Measurements from ENCODE around the gene LRRC4C.

DNA sequence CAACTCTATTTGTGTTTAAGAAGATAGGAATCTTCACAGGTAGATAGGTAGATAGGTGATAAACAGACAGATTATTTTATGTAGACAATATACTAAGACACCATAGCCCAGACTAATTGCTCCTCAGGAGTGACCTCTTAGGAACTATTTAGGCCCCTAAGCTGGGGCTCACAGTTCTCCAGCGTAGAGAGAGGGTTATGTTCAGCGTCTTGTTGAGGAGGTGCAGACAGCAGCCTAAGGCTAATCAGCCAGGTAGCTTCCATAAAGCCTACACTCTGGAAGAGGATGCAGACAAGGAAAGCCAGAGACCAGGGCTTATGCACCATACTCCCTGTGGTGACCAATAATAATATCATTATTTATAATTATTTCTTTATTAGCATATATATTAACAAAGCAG, 705.2 kb downstream of the LRRC4C start:
- TF ChIP-seq, protein P1, sequence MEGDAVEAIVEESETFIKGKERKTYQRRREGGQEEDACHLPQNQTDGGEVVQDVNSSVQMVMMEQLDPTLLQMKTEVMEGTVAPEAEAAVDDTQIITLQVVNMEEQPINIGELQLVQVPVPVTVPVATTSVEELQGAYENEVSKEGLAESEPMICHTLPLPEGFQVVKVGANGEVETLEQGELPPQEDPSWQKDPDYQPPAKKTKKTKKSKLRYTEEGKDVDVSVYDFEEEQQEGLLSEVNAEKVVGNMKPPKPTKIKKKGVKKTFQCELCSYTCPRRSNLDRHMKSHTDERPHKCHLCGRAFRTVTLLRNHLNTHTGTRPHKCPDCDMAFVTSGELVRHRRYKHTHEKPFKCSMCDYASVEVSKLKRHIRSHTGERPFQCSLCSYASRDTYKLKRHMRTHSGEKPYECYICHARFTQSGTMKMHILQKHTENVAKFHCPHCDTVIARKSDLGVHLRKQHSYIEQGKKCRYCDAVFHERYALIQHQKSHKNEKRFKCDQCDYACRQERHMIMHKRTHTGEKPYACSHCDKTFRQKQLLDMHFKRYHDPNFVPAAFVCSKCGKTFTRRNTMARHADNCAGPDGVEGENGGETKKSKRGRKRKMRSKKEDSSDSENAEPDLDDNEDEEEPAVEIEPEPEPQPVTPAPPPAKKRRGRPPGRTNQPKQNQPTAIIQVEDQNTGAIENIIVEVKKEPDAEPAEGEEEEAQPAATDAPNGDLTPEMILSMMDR (conservative IDR thresholded peaks at IDR 0.05; ENCODE audit: low read depth in 2 of 2), result no peak
- no peak for TF ChIP-seq EZH2 (IDR thresholded peaks at IDR 0.05; ENCODE audit: low read depth, unreplicated experiment)
- TF ChIP-seq, protein P2, sequence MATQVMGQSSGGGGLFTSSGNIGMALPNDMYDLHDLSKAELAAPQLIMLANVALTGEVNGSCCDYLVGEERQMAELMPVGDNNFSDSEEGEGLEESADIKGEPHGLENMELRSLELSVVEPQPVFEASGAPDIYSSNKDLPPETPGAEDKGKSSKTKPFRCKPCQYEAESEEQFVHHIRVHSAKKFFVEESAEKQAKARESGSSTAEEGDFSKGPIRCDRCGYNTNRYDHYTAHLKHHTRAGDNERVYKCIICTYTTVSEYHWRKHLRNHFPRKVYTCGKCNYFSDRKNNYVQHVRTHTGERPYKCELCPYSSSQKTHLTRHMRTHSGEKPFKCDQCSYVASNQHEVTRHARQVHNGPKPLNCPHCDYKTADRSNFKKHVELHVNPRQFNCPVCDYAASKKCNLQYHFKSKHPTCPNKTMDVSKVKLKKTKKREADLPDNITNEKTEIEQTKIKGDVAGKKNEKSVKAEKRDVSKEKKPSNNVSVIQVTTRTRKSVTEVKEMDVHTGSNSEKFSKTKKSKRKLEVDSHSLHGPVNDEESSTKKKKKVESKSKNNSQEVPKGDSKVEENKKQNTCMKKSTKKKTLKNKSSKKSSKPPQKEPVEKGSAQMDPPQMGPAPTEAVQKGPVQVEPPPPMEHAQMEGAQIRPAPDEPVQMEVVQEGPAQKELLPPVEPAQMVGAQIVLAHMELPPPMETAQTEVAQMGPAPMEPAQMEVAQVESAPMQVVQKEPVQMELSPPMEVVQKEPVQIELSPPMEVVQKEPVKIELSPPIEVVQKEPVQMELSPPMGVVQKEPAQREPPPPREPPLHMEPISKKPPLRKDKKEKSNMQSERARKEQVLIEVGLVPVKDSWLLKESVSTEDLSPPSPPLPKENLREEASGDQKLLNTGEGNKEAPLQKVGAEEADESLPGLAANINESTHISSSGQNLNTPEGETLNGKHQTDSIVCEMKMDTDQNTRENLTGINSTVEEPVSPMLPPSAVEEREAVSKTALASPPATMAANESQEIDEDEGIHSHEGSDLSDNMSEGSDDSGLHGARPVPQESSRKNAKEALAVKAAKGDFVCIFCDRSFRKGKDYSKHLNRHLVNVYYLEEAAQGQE (IDR thresholded peaks at IDR 0.05; ENCODE audit: unreplicated experiment), result no peak
- TF ChIP-seq JUNB (IDR thresholded peaks at IDR 0.05; ENCODE audit: unreplicated experiment), result no peak
- TF ChIP-seq EZH2phosphoT487 (IDR thresholded peaks at IDR 0.05; ENCODE audit: unreplicated experiment), result no peak

Measured in GM23338 (cell line).